ENCODE measurements around the gene USP17L28. TPM values are rescaled to one million over a fixed set of nuclear protein-coding genes. Genes with fewer than 3 reads are reported as not detected.
"Not testable (repeated sequence)": the region's sequence is repeated elsewhere in the genome, so short reads cannot be mapped to it uniquely, and the experiment has no call there.

Gene USP17L28, protein sequence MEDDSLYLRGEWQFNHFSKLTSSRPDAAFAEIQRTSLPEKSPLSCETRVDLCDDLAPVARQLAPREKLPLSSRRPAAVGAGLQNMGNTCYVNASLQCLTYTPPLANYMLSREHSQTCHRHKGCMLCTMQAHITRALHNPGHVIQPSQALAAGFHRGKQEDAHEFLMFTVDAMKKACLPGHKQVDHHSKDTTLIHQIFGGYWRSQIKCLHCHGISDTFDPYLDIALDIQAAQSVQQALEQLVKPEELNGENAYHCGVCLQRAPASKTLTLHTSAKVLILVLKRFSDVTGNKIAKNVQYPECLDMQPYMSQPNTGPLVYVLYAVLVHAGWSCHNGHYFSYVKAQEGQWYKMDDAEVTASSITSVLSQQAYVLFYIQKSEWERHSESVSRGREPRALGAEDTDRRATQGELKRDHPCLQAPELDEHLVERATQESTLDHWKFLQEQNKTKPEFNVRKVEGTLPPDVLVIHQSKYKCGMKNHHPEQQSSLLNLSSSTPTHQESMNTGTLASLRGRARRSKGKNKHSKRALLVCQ
- total RNA-seq (2014; rRNA removed; shearing (Covaris generic)), result not detected in 2 replicates
- polyA plus RNA-seq (2016; fragmentation: Nextera tagmentation; extraction: Ambion mirVana), result not detected in 2 replicates
- long read RNA-seq, result 0 reads

DNA sequence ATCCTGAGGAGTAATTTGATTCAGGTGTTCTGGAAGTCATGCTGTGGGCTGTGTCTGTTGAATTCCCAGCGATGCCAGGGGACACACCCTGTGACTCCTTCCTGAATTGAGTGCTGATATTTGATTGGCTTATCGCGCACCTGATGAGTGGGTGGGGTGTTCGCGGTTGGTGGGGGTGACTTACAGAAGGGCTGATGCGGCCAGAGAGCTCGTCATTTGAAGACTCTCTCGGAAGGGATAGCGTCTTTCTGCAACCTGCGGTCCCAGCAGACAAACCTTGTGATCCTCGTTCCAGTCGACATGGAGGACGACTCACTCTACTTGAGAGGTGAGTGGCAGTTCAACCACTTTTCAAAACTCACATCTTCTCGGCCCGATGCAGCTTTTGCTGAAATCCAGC, at the start of gene USP17L28:
Gene USP17L28, plus strand, starts transcription at position 301 of the 400 bp plus-strand sequence. Its CDS starts 0 bp downstream, at position 301.
- not testable (repeated sequence) for H3K9me2 ChIP-seq (ENCODE audit: insufficient read depth); H3K36me3 Mint-ChIP-seq (ENCODE audit: low read depth); H4K20me1 ChIP-seq (replicated peaks; ENCODE audit: insufficient read depth); H3K27ac ChIP-seq (ENCODE audit: low read depth); H3K27me3 ChIP-seq (ENCODE audit: insufficient read depth); H3K4me3 Mint-ChIP-seq; ATAC-seq; H3K79me2 ChIP-seq (replicated peaks; ENCODE audit: insufficient read depth); H3K4me1 Mint-ChIP-seq; H3K27me3 Mint-ChIP-seq (ENCODE audit: insufficient read depth, low read depth, poor library complexity); H3K4me3 ChIP-seq; H3K9me3 Mint-ChIP-seq; H3K36me3 ChIP-seq (ENCODE audit: insufficient read depth); DNase-seq (ENCODE audit: low spot score); H3F3A ChIP-seq (replicated peaks; ENCODE audit: low read depth); H3K4me2 ChIP-seq; H2AFZ ChIP-seq; H3K27ac Mint-ChIP-seq; H3K4me1 ChIP-seq (ENCODE audit: insufficient read depth)

DNA sequence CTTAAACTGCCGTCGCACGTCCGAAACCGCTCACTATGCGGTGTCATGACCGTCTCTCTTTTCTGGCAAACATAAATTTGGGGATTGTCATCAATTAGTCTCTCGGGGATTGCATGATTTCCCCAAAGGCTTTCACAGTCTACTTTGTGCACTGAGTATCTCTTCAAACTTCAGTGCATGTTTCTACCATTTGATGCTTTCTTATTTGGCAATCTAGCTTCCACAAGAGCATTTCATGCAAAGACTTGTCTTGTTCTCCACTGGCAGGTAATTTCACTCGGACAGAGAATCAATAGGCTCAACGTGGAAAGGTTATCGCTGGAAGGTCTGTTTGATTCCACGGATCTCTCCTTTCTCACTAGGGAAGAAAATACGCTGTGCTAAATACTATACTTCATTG, 24.5 kb upstream of the USP17L28 start:
- not testable (repeated sequence) for DNase-seq (ENCODE audit: low spot score); H3K4me3 Mint-ChIP-seq; H3K9me3 Mint-ChIP-seq; H3K4me3 ChIP-seq; ATAC-seq; H3K4me1 ChIP-seq (ENCODE audit: insufficient read depth); H3K27ac Mint-ChIP-seq; H3K27ac ChIP-seq (ENCODE audit: low read depth); H4K20me1 ChIP-seq (replicated peaks; ENCODE audit: insufficient read depth); H3K27me3 Mint-ChIP-seq (ENCODE audit: insufficient read depth, low read depth, poor library complexity); H3F3A ChIP-seq (replicated peaks; ENCODE audit: low read depth); H3K9me2 ChIP-seq (ENCODE audit: insufficient read depth); H3K4me2 ChIP-seq; H3K36me3 ChIP-seq (ENCODE audit: insufficient read depth); H3K27me3 ChIP-seq (ENCODE audit: insufficient read depth); H3K4me1 Mint-ChIP-seq; H3K36me3 Mint-ChIP-seq (ENCODE audit: low read depth); H3K79me2 ChIP-seq (replicated peaks; ENCODE audit: insufficient read depth); H2AFZ ChIP-seq

DNA sequence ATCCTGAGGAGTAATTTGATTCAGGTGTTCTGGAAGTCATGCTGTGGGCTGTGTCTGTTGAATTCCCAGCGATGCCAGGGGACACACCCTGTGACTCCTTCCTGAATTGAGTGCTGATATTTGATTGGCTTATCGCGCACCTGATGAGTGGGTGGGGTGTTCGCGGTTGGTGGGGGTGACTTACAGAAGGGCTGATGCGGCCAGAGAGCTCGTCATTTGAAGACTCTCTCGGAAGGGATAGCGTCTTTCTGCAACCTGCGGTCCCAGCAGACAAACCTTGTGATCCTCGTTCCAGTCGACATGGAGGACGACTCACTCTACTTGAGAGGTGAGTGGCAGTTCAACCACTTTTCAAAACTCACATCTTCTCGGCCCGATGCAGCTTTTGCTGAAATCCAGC, 23.8 kb upstream of the USP17L28 start, which contains the start of gene USP17L24:
Gene USP17L24, plus strand, starts transcription at position 301 of the 400 bp plus-strand sequence. Its CDS starts 0 bp downstream, at position 301.
- not testable (repeated sequence) for H3K9me2 ChIP-seq (ENCODE audit: insufficient read depth); H4K20me1 ChIP-seq (replicated peaks; ENCODE audit: insufficient read depth); H3K9me3 Mint-ChIP-seq; H3K27ac ChIP-seq (ENCODE audit: low read depth); H3K4me3 Mint-ChIP-seq; DNase-seq (ENCODE audit: low spot score); H3K27me3 Mint-ChIP-seq (ENCODE audit: insufficient read depth, low read depth, poor library complexity); ATAC-seq; H2AFZ ChIP-seq; H3K79me2 ChIP-seq (replicated peaks; ENCODE audit: insufficient read depth); H3K4me1 ChIP-seq (ENCODE audit: insufficient read depth); H3K36me3 ChIP-seq (ENCODE audit: insufficient read depth); H3F3A ChIP-seq (replicated peaks; ENCODE audit: low read depth); H3K4me1 Mint-ChIP-seq; H3K4me2 ChIP-seq; H3K27me3 ChIP-seq (ENCODE audit: insufficient read depth); H3K27ac Mint-ChIP-seq; H3K36me3 Mint-ChIP-seq (ENCODE audit: low read depth); H3K4me3 ChIP-seq

DNA sequence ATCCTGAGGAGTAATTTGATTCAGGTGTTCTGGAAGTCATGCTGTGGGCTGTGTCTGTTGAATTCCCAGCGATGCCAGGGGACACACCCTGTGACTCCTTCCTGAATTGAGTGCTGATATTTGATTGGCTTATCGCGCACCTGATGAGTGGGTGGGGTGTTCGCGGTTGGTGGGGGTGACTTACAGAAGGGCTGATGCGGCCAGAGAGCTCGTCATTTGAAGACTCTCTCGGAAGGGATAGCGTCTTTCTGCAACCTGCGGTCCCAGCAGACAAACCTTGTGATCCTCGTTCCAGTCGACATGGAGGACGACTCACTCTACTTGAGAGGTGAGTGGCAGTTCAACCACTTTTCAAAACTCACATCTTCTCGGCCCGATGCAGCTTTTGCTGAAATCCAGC, 19.1 kb upstream of the USP17L28 start, which contains the start of gene USP17L25:
Gene USP17L25, plus strand, starts transcription at position 301 of the 400 bp plus-strand sequence. Its CDS starts 0 bp downstream, at position 301.
- H3K36me3 Mint-ChIP-seq (ENCODE audit: low read depth); H3K9me3 Mint-ChIP-seq; ATAC-seq; H3K4me3 Mint-ChIP-seq; H3K4me1 Mint-ChIP-seq; H3K4me3 ChIP-seq; H3K27me3 Mint-ChIP-seq (ENCODE audit: insufficient read depth, low read depth, poor library complexity); H3K4me2 ChIP-seq; DNase-seq (ENCODE audit: low spot score); H3K4me1 ChIP-seq (ENCODE audit: insufficient read depth); H3K27ac Mint-ChIP-seq; H3K79me2 ChIP-seq (replicated peaks; ENCODE audit: insufficient read depth); H3F3A ChIP-seq (replicated peaks; ENCODE audit: low read depth); H3K9me2 ChIP-seq (ENCODE audit: insufficient read depth); H3K27me3 ChIP-seq (ENCODE audit: insufficient read depth); H4K20me1 ChIP-seq (replicated peaks; ENCODE audit: insufficient read depth); H2AFZ ChIP-seq; H3K36me3 ChIP-seq (ENCODE audit: insufficient read depth); H3K27ac ChIP-seq (ENCODE audit: low read depth): not testable (repeated sequence)

DNA sequence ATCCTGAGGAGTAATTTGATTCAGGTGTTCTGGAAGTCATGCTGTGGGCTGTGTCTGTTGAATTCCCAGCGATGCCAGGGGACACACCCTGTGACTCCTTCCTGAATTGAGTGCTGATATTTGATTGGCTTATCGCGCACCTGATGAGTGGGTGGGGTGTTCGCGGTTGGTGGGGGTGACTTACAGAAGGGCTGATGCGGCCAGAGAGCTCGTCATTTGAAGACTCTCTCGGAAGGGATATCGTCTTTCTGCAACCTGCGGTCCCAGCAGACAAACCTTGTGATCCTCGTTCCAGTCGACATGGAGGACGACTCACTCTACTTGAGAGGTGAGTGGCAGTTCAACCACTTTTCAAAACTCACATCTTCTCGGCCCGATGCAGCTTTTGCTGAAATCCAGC, 14.3 kb upstream of the USP17L28 start, which contains the start of gene USP17L26:
Gene USP17L26, plus strand, starts transcription at position 301 of the 400 bp plus-strand sequence. Its CDS starts 0 bp downstream, at position 301.
- H3K9me3 Mint-ChIP-seq; H3K9me2 ChIP-seq (ENCODE audit: insufficient read depth); H3K27ac Mint-ChIP-seq; H3K27me3 Mint-ChIP-seq (ENCODE audit: insufficient read depth, low read depth, poor library complexity); H2AFZ ChIP-seq; H3K4me2 ChIP-seq; H3K4me1 ChIP-seq (ENCODE audit: insufficient read depth); H4K20me1 ChIP-seq (replicated peaks; ENCODE audit: insufficient read depth); H3F3A ChIP-seq (replicated peaks; ENCODE audit: low read depth); ATAC-seq; H3K4me1 Mint-ChIP-seq; H3K36me3 ChIP-seq (ENCODE audit: insufficient read depth); H3K4me3 ChIP-seq; H3K27me3 ChIP-seq (ENCODE audit: insufficient read depth); H3K27ac ChIP-seq (ENCODE audit: low read depth); H3K4me3 Mint-ChIP-seq; H3K36me3 Mint-ChIP-seq (ENCODE audit: low read depth); H3K79me2 ChIP-seq (replicated peaks; ENCODE audit: insufficient read depth); DNase-seq (ENCODE audit: low spot score): not testable (repeated sequence)

DNA sequence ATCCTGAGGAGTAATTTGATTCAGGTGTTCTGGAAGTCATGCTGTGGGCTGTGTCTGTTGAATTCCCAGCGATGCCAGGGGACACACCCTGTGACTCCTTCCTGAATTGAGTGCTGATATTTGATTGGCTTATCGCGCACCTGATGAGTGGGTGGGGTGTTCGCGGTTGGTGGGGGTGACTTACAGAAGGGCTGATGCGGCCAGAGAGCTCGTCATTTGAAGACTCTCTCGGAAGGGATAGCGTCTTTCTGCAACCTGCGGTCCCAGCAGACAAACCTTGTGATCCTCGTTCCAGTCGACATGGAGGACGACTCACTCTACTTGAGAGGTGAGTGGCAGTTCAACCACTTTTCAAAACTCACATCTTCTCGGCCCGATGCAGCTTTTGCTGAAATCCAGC, 9.6 kb upstream of the USP17L28 start, which contains the start of gene USP17L5:
Gene USP17L5, plus strand, starts transcription at position 301 of the 400 bp plus-strand sequence. Its CDS starts 0 bp downstream, at position 301.
- H3K27ac ChIP-seq (ENCODE audit: low read depth); ATAC-seq; H3K4me3 Mint-ChIP-seq; H3K9me3 Mint-ChIP-seq; H3K4me2 ChIP-seq; DNase-seq (ENCODE audit: low spot score); H4K20me1 ChIP-seq (replicated peaks; ENCODE audit: insufficient read depth); H3K36me3 ChIP-seq (ENCODE audit: insufficient read depth); H3K4me3 ChIP-seq; H3K4me1 Mint-ChIP-seq; H3F3A ChIP-seq (replicated peaks; ENCODE audit: low read depth); H3K9me2 ChIP-seq (ENCODE audit: insufficient read depth); H3K36me3 Mint-ChIP-seq (ENCODE audit: low read depth); H3K27me3 Mint-ChIP-seq (ENCODE audit: insufficient read depth, low read depth, poor library complexity); H3K4me1 ChIP-seq (ENCODE audit: insufficient read depth); H3K27me3 ChIP-seq (ENCODE audit: insufficient read depth); H3K79me2 ChIP-seq (replicated peaks; ENCODE audit: insufficient read depth); H2AFZ ChIP-seq; H3K27ac Mint-ChIP-seq: not testable (repeated sequence)

All from GM23338 (cell line).